ENCODE data around the gene TFDP1.

DNA sequence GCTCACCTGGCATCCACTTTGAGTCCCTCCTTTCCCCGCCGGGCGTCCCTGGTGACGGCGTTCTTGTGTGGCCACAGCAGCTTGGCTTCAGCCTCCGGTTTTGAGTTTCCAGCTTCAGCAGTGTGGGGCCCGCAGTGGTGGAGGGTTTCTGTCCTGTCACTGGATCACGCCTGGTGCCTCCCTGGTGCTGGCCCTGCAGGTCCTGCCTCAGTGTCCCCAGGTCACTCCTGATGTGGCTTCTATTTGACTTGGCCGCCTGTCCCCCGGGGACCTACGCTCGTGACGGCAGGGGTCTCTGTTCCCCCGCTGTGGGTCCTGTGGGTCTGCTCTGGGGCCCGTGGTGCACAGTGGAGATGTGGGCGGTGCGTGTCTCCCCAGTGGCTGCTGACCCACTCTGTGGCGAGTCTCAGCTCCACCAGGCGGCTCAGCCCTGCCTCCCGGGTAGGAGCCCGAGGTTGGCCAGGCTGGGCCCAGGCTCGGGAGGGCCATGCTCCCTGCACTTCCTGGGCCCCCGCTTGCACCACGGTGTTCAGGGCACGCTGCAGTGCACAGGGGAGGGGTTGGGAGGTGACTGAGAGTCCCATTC lies 71.5 kb downstream of the TFDP1 start:
- TF ChIP-seq, protein P1, sequence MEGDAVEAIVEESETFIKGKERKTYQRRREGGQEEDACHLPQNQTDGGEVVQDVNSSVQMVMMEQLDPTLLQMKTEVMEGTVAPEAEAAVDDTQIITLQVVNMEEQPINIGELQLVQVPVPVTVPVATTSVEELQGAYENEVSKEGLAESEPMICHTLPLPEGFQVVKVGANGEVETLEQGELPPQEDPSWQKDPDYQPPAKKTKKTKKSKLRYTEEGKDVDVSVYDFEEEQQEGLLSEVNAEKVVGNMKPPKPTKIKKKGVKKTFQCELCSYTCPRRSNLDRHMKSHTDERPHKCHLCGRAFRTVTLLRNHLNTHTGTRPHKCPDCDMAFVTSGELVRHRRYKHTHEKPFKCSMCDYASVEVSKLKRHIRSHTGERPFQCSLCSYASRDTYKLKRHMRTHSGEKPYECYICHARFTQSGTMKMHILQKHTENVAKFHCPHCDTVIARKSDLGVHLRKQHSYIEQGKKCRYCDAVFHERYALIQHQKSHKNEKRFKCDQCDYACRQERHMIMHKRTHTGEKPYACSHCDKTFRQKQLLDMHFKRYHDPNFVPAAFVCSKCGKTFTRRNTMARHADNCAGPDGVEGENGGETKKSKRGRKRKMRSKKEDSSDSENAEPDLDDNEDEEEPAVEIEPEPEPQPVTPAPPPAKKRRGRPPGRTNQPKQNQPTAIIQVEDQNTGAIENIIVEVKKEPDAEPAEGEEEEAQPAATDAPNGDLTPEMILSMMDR (conservative IDR thresholded peaks at IDR 0.05) = no peak
- no peak for TF ChIP-seq EZH2 (IDR thresholded peaks at IDR 0.05; ENCODE audit: low read depth)
